Measurements from ENCODE around the gene ZDHHC19.
"Not testable (repeated sequence)": the region's sequence is repeated elsewhere in the genome, so short reads cannot be mapped to it uniquely, and the experiment has no call there.

ZDHHC19 gene, protein sequence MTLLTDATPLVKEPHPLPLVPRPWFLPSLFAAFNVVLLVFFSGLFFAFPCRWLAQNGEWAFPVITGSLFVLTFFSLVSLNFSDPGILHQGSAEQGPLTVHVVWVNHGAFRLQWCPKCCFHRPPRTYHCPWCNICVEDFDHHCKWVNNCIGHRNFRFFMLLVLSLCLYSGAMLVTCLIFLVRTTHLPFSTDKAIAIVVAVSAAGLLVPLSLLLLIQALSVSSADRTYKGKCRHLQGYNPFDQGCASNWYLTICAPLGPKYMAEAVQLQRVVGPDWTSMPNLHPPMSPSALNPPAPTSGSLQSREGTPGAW

DNA sequence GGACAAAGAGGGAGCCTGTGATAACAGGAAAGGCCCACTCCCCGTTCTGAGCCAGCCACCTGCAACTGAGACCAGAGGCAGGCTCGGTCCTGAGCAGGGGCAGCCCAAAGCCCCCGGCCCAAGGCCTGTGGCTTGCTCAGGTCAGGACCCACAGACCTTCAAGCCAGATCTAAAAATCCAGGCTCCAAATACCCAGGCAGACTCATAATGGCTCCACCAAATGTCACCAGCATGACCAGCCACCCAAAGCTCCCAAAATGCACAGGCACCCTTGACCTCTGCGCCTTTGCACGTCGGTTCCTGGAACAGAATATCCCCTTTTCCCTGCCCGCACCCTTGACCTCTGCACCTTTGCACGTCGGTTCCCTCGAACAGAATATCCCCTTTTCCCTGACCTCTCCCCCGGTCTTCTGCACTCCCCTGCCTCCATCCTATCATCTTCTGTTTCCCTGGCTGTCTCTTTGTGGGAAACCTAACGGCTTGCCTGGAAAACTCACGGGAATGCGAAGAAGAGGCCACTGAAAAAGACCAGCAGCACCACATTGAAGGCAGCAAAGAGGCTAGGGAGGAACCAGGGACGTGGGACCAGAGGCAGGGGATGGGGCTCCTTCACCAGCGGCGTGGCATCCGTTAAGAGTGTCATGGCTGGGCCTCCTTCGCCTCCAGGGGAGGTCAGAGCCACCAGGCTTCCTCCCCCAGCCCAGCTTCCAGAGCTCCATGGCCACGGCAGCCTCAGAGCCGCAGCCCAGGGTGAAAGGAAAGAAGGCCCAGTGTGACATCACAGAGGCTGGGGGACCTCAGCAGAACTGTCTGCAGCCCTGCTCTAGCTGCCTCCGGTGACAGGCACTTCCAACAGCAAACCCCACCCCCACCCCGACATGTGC, at the start of gene ZDHHC19:
ZDHHC19 (minus strand) TSS at position 728 of the 884 bp plus-strand sequence; CDS start at position 643, 85 bp downstream.
- no peak for DNase-seq (ENCODE audit: low spot score)

DNA sequence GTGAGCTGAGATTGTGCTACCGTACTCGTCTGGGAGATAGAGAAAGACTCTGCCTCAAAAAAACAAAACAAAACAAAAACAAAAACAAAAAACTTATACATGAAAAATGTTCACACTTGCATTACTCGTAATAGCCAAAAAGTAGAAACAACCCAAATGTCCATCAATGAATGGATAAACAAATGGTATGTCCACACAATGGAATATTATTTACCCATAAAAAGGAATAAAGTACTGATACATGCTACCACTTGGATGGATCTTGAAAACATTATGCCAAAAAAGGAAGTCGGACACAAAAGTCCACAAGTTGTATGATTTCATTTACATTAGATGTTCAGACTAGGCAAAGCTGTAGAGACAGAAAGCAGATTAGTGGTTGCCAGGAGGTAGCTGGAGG, 49.6 kb upstream of the ZDHHC19 start:
- DNase-seq (ENCODE audit: low spot score): no peak

DNA sequence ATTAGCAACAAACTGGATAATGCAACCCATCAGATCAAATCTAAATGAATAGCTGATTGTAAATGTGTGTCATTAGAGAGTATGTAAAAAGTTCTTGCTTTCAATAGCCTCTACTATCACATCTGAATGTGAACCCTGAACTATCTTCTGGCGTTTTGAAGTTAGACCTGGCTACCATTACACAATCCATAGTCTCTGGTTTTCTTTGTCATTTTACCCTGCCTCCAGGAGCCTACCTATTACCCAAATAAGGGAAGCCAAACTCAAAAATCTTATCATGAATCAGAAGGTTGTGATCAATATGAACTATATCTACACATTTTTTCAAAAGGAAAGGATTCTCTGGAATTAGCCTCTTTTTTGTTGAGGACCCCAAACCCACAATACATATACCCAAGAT, 44.6 kb upstream of the ZDHHC19 start:
- DNase-seq (ENCODE audit: low spot score): no peak

DNA sequence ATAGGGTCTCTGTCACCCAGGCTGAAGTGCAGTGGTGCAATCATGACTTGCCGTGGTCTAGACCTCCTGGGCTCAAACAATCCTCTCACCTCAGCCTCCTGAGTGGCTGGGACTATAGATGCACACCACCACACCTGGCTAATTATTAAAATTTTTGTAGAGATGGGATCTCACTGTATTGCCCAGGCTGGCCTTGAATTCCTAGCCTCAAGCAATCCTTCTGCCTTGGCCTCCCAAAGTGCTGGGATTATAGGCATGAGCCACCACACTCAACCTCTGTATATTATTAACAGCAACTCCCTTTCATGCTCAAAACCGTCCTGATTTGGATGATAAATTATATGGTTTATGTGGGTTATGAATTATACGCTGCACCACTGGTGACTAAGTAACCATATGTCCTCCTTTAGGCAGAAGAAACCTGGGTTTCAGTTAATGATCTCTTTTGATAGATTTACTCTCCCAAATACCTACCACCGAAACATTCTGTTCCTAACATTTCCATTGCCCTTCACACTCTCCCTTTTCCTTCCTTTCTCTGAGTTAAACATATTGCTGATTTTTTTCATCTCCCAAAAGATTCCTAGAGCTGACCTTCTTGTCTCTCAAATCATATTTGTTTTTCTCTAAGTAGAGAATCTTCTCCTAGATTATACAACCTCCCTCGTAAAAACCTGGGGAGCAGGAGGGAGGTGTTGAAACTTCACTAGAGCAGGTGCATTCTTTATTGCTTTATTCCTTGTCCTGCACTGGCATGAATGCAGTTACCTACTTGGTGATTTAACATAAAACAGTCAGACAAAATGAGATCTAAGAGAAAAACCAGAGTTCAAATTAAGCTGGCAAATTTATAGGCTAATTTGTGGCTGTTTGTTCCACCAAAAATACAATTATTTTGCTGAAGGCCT, 43.4 kb upstream of the ZDHHC19 start:
- no peak for DNase-seq (ENCODE audit: low spot score)

DNA sequence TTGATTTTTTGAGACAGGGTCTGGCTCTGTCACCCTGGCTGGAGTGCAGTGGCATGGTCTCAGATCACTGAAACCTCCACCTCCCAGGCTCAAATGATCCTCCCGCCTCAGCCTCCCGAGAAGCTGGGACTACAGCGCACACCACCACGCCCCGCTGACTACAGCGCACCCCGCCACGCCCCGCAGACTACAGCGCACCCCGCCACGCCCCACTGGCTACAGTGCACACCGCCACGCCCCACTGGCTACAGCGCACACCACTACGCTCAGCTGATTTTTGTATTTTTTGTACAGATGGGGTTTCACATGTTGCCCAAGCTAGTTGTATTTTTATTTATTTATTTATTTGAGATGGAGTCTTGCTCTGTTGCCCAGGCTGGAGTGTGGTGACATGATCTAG, 40.7 kb upstream of the ZDHHC19 start:
- no peak for DNase-seq (ENCODE audit: low spot score)

DNA sequence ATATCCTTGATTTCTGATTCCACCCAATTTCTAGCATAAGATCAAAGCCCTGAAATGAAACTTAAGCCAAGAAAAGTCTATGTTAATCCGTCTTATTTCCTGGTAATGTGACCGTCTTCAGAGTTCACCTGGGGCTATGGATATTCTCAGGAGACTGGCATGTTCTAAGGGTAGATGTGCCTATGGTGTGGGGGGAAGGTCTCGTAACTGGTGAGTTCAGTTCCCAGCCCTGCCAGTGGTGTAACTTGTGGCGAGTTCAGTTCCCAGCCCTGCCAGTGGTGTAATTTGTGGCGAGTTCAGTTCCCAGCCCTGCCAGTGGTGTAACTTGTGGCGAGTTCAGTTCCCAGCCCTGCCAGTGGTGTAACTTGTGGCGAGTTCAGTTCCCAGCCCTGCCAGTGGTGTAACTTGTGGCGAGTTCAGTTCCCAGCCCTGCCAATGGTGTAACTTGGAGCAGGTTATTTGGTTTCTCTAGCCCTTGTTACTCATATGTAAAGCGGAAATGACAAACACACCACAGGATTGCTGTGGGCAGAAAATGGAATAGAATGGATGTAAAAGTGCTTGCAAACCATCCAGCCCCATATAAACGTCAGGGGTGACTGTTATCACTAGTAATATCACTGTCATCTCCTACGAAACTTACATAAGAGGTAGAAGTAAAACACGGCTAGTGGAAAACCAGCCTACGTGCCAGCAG, 35.6 kb upstream of the ZDHHC19 start:
- DNase-seq (ENCODE audit: low spot score): no peak

DNA sequence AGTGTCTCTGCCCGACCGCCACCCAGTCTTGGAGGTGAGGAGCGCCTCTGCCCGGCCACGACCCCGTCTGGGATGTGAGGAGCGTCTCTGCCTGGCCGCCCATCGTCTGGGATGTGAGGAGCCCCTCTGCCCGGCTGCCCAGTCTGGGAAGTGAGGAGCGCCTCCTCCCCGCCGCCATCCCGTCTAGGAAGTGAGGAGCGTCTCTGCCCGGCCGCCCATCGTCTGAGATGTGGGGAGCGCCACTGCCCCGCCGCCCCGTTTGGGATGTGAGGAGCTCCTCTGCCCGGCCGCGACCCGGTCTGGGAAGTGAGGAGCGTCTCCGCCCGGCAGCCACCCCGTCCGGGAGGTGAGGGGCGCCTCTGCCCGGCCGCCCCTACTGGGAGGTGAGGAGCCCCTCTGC, 33.0 kb upstream of the ZDHHC19 start:
- DNase-seq (ENCODE audit: low spot score): not testable (repeated sequence)

DNA sequence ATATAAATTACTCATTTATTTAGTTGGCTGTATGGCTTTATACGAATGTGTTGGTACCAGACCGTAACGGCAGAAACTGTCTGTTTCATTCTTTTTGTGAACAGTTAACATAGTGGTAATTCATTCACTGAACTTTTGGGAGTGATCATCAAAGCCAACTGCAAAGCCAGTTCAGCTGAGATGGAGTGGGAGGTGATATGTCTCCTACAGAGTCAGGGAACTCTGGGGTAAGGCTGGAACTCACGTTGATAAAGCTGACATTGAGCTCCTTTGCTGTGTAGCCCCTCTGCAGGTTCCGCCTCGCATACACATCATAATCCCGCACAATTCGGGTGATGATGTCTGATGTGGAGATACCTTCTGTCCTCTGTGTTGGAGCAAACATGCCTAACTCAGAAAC, 30.5 kb upstream of the ZDHHC19 start:
- DNase-seq (ENCODE audit: low spot score): no peak

DNA sequence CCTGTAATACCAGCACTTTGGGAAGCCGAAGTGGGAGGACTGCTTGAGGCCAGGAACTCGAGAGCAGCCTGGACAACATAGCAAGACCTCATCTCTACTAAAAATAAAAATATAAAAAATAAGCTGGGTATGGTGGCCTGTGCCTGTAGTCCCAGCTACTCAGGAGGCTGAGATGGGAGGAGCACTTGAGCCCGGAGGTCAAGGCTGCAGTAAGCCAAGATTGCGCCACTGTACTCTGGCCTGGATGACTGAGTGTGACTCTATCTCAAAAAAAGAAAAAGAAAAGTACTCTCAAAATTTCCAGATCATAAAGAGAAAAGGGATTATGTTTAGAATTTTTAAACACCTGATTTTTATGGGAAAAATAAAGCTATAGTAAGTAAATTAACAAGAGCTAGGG, 29.2 kb upstream of the ZDHHC19 start:
- DNase-seq (ENCODE audit: low spot score): no peak

DNA sequence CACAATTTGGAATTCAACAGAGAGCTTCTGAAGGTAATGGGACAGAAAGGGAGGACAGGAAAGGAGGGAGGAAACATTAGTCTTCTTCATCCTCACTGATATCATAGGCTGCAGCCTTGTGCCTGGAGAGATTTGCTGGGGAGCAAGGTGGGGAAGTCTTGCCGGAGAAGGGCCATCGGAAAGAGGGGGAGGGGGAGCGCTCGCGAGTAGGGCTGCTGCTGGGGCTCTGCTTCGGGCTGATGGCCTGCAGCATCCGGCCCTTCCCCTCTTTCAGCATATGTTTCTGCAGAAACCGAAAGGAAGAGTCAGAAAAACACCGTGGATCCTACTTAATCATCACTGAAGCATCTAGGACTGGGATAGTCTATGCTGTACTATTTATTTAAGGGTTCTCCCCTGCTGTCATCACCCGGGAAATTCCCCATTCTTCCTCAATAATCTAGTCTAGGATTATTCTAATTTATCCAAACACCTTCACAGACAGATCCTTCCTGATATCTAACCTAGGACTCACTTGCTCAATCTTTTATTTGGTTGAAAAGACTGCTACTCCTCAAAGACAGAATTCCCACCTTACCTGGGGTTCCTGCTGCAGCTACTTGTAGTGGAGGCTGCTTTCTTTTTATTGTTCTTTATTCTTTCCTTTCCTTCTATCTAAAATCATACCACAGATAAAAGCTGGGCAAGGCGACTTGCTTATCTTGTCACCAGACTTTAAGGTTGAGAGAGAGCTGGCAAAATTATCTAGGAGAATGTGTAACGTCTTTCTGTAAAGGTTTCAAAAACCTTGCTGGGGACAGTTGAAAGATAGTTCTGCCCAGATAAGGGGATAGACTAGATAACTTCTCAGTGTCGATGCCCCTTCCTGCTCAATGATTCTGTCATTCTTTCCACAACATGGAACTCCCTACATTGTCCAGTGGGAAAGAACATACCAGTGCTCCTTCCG, 27.7 kb upstream of the ZDHHC19 start:
- peak; percentile 54 for DNase-seq (ENCODE audit: low spot score)

DNA sequence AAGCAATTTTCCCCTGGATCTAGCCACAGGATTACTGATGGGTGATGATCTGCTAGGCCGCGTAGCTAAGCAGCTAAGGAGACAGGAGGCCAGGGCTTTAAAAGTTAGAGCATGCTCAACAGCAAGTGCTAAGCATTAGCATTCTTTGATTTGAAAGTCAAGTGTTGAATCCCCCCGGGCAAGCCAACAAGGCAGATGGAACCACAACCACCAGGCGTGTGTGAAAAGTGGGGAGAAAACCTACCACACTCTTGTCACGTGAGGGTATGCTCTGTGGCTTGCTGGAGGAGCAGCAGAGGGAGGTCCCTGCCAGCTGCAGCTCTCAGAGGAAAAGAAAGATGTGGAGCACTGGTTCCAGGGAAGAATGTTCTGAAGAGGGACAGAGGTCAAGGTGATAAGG, 26.0 kb upstream of the ZDHHC19 start:
- DNase-seq (ENCODE audit: low spot score): no peak

DNA sequence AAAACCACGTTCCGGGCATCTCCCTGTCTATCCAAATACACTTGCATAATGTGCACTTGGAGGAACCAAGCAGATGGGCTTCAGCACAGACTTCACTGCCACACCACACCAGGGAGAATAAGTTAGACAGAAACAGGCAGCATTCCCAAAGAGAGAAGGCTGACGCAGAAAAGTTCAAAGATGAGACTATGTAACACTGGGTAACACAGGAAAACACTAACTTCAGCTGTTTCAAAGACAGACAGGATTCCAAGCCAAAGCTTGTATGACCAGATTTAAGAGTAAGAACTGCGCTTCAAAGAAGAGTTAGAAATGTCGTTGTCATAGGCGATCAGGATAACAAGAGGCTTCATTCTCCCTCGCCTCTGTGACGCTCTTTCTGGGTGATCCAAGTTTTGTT, 25.0 kb upstream of the ZDHHC19 start:
- DNase-seq (ENCODE audit: low spot score): no peak

DNA sequence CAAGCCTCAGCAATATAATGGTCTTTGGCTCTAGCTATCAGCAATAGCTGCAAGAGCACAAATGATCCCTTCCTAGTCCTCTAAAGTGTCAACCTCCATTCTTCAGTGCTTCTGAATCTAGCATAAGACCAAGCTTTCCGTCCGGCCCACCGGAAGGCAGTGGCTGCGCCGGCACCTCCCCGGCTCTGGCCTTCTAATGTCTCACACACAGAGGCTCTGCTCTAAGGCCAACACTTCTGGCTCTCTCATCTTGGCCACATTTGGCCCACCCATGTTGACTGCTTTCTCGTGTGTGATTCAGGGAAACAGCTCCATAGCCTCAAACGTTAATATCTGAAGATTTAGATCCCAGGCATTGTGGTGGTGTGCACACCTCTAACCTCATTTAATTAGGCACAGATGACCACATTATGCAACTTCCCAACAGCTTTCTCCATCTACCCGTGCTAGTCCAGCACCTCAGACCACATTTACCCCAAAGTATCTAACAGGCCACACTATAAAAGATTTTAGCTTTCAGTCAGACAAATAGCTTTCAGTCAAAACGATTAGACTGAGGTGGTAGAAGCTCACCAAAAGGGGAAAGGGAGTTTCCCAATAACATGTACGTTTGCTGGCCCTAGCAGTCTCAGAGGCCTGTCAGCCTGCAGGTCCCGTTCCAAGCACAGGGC, 24.4 kb upstream of the ZDHHC19 start:
- no peak for DNase-seq (ENCODE audit: low spot score)

DNA sequence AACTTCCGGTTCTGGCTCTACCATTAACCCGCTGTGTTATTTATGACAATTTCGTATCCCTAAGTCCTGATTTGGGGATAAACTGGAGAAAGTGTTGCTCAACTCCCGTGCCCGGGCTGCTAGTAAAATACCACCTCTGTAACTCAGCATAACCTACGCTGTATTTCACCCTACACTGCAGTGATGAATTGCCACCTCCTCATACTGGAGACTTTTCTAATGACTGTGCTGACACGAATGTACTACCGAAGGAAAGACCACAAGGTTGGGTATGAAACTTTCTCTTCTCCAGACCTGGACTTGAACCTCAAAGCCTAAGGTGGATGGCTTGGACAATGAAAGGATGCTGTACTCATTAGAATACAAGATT, 21.7 kb upstream of the ZDHHC19 start:
- DNase-seq (ENCODE audit: low spot score): no peak

DNA sequence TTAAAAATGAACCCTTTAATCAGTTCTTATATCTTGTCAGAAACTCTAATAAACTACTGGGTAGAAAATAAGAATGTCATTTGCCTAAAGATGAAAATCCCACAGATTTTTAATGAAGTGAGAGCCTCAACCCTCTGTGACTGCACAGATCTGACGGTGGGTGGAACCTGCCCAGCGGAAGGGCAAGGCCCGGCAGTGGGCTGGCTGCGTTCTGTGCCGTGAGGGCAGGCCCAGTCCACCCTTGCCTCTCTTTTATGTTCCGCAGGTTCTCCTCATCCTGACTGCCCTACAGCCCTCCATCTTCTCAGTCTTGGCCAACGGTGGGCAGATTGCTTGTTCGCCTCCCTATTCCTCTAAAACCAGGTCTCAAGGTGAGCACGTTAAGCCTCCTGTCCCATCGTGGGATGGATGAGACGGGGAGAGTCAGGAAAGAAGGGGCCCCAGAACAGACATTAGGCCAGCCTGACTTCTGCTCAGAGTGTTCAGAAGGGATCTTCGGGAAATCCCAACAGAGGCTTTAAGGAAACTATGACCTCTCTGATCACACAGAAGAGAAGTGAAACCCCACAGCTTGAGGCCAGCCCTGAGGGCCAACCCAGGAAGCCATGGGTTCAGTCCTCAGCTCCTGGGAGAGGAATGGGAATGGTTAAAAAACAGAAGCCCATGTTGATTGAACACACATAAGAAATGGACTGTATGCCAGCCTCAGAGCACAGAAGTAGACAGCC, 21.1 kb upstream of the ZDHHC19 start:
- DNase-seq (ENCODE audit: low spot score): no peak

DNA sequence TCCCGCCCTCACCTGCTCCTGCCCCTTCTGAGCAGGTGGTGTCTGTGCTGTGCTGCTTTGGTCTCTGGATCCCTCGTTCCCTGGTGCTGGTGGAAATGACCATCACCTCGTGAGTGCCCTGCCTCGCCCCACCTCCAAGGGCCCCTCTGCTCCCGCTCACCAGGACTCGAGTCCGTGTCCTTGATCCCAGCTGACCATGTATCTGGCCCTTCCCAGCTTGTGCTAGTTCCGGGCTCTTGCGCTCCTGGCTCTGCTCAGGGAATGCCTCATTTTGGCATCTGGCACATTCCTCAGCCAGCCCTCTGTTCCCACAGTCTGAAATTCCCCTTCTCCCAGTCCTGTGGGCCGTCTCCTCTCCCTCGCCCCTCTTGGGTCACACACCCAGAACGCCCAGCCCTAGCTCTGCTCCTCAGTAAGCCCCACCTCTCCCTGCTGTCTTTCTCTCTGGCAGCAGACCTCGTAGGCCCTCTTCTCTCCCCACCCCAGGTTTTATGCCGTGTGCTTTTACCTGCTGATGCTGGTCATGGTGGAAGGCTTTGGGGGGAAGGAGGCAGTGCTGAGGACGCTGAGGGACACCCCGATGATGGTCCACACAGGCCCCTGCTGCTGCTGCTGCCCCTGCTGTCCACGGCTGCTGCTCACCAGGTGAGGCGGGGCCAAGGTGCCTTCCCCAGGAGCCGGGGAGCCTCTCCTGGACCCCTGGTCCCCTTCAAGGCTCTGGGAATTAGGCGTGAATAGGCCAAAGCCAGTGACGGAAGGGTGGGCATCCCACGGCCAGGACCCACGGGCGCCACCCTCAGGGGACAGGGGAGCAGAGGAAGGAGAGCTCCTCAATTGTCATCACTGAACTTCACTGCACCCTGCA, 16.7 kb upstream of the ZDHHC19 start:
- no peak for DNase-seq (ENCODE audit: low spot score)

DNA sequence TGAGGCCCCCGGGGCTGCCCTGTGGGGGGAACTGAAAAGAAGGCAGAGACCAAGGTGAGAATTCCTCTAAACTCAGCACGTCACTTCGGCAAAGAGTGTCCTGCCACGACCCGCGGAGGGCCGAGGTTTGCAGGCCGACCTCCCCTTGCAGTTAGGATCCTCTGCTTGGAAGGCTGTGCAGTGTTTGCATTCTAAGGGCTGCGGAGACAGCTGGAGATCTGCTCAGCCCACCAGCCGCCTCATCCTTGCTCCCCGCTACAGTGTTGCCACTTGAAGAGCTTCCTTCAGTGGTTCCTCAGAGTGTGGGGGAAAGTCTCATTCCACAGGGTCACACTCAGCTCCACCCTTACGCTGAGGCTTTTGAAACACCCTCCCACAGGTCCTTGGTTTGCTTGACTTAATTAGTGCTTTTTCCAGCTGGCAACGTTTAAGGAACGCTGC, 15.9 kb upstream of the ZDHHC19 start:
- no peak for DNase-seq (ENCODE audit: low spot score)

DNA sequence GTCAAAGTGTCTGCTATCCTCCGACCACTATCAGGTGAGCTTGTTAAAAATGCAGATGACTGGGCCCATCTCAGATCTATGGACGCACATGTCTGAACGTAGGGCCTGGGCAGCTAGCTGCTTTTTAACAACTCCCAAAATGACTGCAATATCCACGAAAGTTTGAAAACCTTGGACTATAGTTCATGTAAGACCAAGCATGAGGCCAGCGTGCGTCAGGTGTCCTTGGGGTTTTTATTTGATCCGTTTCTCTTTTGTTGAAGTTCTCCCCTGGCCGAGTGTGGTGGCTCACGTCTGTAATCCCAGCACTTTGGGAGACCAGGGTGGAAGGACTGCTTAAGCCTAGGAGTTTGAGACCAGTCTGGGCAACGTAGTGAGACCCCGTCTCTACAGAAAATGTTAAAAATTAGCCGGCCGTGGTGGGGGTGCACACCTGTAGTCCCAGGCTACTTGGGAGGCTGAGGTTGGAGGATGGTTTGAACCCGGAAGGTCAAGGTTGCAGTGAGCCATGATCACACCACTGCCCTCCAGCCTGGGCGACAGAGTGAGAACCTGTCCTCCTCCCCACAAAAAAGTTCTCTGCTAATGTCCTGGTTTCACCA, 14.7 kb upstream of the ZDHHC19 start:
- no peak for DNase-seq (ENCODE audit: low spot score)

Data from kidney tubule cell (primary cell).